Kidney epithelial cell (primary cell): ENCODE measurements around the gene TMEM178B. TPM values are rescaled to one million over a fixed set of nuclear protein-coding genes. Genes with fewer than 3 reads are reported as not detected.

Experiments
- DNase-seq: peaks from one replicate; pipeline ENCODE4 v3.0.0-alpha.2; 2010; ENCODE audit warnings: low read depth
- H3K27me3 ChIP-seq: 2 replicates; pipeline ENCODE4 v1.6.0; 2011; ENCODE audit warnings: low read length; ENCODE audit not compliant: control insufficient read depth, insufficient read depth
- H3K36me3 ChIP-seq: 2 replicates; pipeline ENCODE4 v1.5.1; 2011; ENCODE audit warnings: low read length; ENCODE audit not compliant: control insufficient read depth, insufficient read depth
- H3K4me3 ChIP-seq: 2 replicates; pipeline ENCODE4 v1.5.1; 2011; ENCODE audit warnings: low read depth, mild to moderate bottlenecking, control low read depth, low read length
- CTCF ChIP-seq: IDR thresholded peaks from 2 replicates; pipeline ENCODE4 v1.5.1; 2011; ENCODE audit warnings: mild to moderate bottlenecking, moderate library complexity, low read length, control low read depth, inconsistent platforms; ENCODE audit not compliant: insufficient read depth, poor library complexity, severe bottlenecking
- total RNA-seq: library from RNA; depleted of rRNA; stranded (reverse); fragments of >200 nt; gene quantifications from 2 replicates; pipeline ENCODE4 v1.2.3, GENCODE V29; 2015

Gene TMEM178B
- total RNA-seq, 1 donor from 2014 or later = 9.7 TPM

GRCh38 chr7:141144921-141145629, 71.2 kb downstream of the TMEM178B start:
- Histone ChIP-seq H3K4me3 (no peak overlapping the region), H3K27me3 (no peaks in the 10 kb centered on the region), H3K36me3 (no peaks in the 10 kb centered on the region)
- TF ChIP-seq CTCF = no peak
- no peak for DNase-seq

GRCh38 chr7:141145630-141145982, 71.7 kb downstream of the TMEM178B start:
- H3K4me3 ChIP-seq = no peak overlapping the region
- H3K27me3 ChIP-seq = no peaks in the 10 kb centered on the region
- TF ChIP-seq CTCF = no peak
- DNase-seq = no peak
- no peaks in the 10 kb centered on the region for H3K36me3 ChIP-seq

GRCh38 chr7:141147482-141147881, 73.6 kb downstream of the TMEM178B start:
- Histone ChIP-seq H3K4me3 (no peak overlapping the region), H3K27me3 (no peaks in the 10 kb centered on the region), H3K36me3 (no peaks in the 10 kb centered on the region)
- no peak for TF ChIP-seq CTCF
- DNase-seq = no peak

- no peaks in the 10 kb centered on the region for H3K27me3 ChIP-seq
- H3K4me3 ChIP-seq = no peak overlapping the region
- DNase-seq = no peak
- no peak for TF ChIP-seq CTCF
- H3K36me3 ChIP-seq = no peaks in the 10 kb centered on the region
These were observed 76.6 kb downstream of the TMEM178B start for GRCh38 chr7:141150465-141150864.

GRCh38 chr7:141151746-141152145, 77.9 kb downstream of the TMEM178B start:
- no peak for DNase-seq
- no peak for TF ChIP-seq CTCF
- Histone ChIP-seq H3K4me3 (no peak overlapping the region), H3K36me3 (no peaks in the 10 kb centered on the region), H3K27me3 (no peaks in the 10 kb centered on the region)

GRCh38 chr7:141153231-141153630, 79.4 kb downstream of the TMEM178B start:
- Histone ChIP-seq H3K36me3 (no peaks in the 10 kb centered on the region), H3K4me3 (no peak overlapping the region), H3K27me3 (no peaks in the 10 kb centered on the region)
- no peak for TF ChIP-seq CTCF
- DNase-seq = no peak
